Tibial nerve (tissue), 4 donors: ENCODE data around the gene DNASE1L2.

ENCODE experiments used
- CTCF ChIP-seq, 5 experiments: fragments of 200-600 bp in 3 of 5; fragments of 450-650 bp in 2 of 5; sonication (generic) in 3 of 5; IDR thresholded peaks; one replicate each; pipeline ENCODE4 v1.5.1; 2016 to 2019; ENCODE audit warnings: antibody characterized with exemption in 5 of 5, mild to moderate bottlenecking in 3 of 5, moderate library complexity in 2 of 5
- EP300 ChIP-seq, 2 donors: sonication (generic); formaldehyde crosslinking; IDR thresholded peaks; one replicate each; pipeline ENCODE4 v1.6.1; 2017; ENCODE audit warnings: antibody characterized with exemption in 2 of 2, mild to moderate bottlenecking in 1 of 2

- no peak for TF ChIP-seq CTCF (IDR thresholded peaks at IDR 0.05)
- no peak for TF ChIP-seq EP300 (IDR thresholded peaks at IDR 0.05)
These were observed 28.4 kb upstream of the DNASE1L2 start for GRCh38 chr16:2207872-2208271.
